GM23338 (cell line): Measurements from ENCODE around the gene TRPM2. TPM values are rescaled to one million over a fixed set of nuclear protein-coding genes. Genes with fewer than 3 reads are reported as not detected.

ENCODE experiments used
- ATAC-seq: fragments of 200-7000 bp; cut with Tn5 transposase; 3 replicates; pipeline ENCODE4 v1.9.1; 2020
- DNase-seq: peaks from one replicate; pipeline ENCODE4 v3.0.0-alpha.2; 2015; ENCODE audit warnings: low spot score
- H2AFZ ChIP-seq: fragments of 200-600 bp; sonication (generic); 2 replicates; pipeline ENCODE4 v1.8.0; 2016; ENCODE audit warnings: antibody characterized with exemption, mild to moderate bottlenecking, moderate library complexity
- H3F3A ChIP-seq: fragments of 200-600 bp; sonication (generic); replicated peaks from 2 replicates; pipeline ENCODE4 v1.8.0; 2017; ENCODE audit warnings: antibody characterized with exemption, mixed run types, low read depth
- H3K27ac ChIP-seq: fragments of 200-600 bp; sonication (generic); 2 replicates; pipeline ENCODE4 v1.6.1; 2016; ENCODE audit warnings: low read depth
- H3K27me3 ChIP-seq: fragments of 200-600 bp; sonication (generic); 2 replicates; pipeline ENCODE4 v1.8.0; 2016; ENCODE audit warnings: mild to moderate bottlenecking, mixed run types, moderate library complexity; ENCODE audit not compliant: insufficient read depth
- H3K36me3 ChIP-seq: fragments of 200-600 bp; sonication (generic); 2 replicates; pipeline ENCODE4 v1.8.0; 2016; ENCODE audit warnings: mild to moderate bottlenecking; ENCODE audit not compliant: insufficient read depth
- H3K4me1 ChIP-seq: fragments of 200-600 bp; sonication (generic); 2 replicates; pipeline ENCODE4 v1.8.0; 2016; ENCODE audit warnings: mild to moderate bottlenecking, moderate library complexity; ENCODE audit not compliant: insufficient read depth
- H3K4me2 ChIP-seq: fragments of 200-600 bp; sonication (generic); 2 replicates; pipeline ENCODE4 v1.7.1; 2017; ENCODE audit warnings: mixed run types
- H3K4me3 ChIP-seq: fragments of 200-600 bp; sonication (generic); 2 replicates; pipeline ENCODE4 v1.6.1; 2016; ENCODE audit warnings: mixed run types
- H3K79me2 ChIP-seq: fragments of 200-600 bp; sonication (generic); replicated peaks from 2 replicates; pipeline ENCODE4 v1.8.0; 2017; ENCODE audit warnings: mild to moderate bottlenecking; ENCODE audit not compliant: insufficient read depth
- H3K9me2 ChIP-seq: fragments of 200-600 bp; sonication (generic); 2 replicates; pipeline ENCODE4 v1.8.0; 2017; ENCODE audit not compliant: insufficient read depth
- H4K20me1 ChIP-seq: fragments of 200-600 bp; sonication (generic); replicated peaks from 2 replicates; pipeline ENCODE4 v1.8.0; 2017; ENCODE audit warnings: mild to moderate bottlenecking; ENCODE audit not compliant: insufficient read depth
- H3K27ac Mint-ChIP-seq: 2 replicates; pipeline ENCODE4 v1.8.0; 2020; ENCODE audit warnings: inconsistent platforms, mild to moderate bottlenecking, moderate library complexity, mixed read lengths
- H3K27me3 Mint-ChIP-seq: 3 replicates; pipeline ENCODE4 v1.8.0; 2022; ENCODE audit warnings: low read depth, mild to moderate bottlenecking, moderate library complexity, mixed read lengths, inconsistent platforms; ENCODE audit not compliant: insufficient read depth, poor library complexity
- H3K36me3 Mint-ChIP-seq: 3 replicates; pipeline ENCODE4 v1.8.0; 2021; ENCODE audit warnings: low read depth, mild to moderate bottlenecking, inconsistent platforms, moderate library complexity, mixed read lengths
- H3K4me1 Mint-ChIP-seq: 3 replicates; pipeline ENCODE4 v1.8.0; 2020; ENCODE audit warnings: mild to moderate bottlenecking, inconsistent platforms, mixed read lengths
- H3K4me3 Mint-ChIP-seq: 3 replicates; pipeline ENCODE4 v1.8.0; 2021; ENCODE audit warnings: moderate library complexity, mild to moderate bottlenecking, inconsistent platforms, mixed read lengths
- H3K9me3 Mint-ChIP-seq: 3 replicates; pipeline ENCODE4 v1.8.0; 2020; ENCODE audit warnings: moderate library complexity, mild to moderate bottlenecking, inconsistent platforms, mixed read lengths
- EZH2 ChIP-seq: fragments of 200-600 bp; sonication (generic); IDR thresholded peaks from one replicate; pipeline ENCODE4 v1.8.0; 2017; ENCODE audit warnings: antibody characterized with exemption, mild to moderate bottlenecking, low read depth; ENCODE audit not compliant: unreplicated experiment
- STAT1 ChIP-seq: IDR thresholded peaks from one replicate; pipeline ENCODE4 v1.6.1; 2016; ENCODE audit warnings: antibody characterized with exemption; ENCODE audit not compliant: unreplicated experiment
- ZNF331 ChIP-seq: fragments of 250-450 bp; sonication (Bioruptor Pico); IDR thresholded peaks from 2 replicates; pipeline ENCODE4 v1.5.0; 2020; ENCODE audit warnings: low read depth, mild to moderate bottlenecking, moderate library complexity
- ZNF462 ChIP-seq: fragments of 250-450 bp; sonication (Bioruptor Pico); IDR thresholded peaks from 2 replicates; pipeline ENCODE4 v1.5.0; 2020; ENCODE audit warnings: mild to moderate bottlenecking, moderate library complexity
- polyA plus RNA-seq: library from polyadenylated mRNA; unstranded; fragments of >200 nt; fragmentation: Nextera tagmentation; extraction: Ambion mirVana; gene quantifications from 2 replicates; pipeline ENCODE4 v1.2.1, GENCODE V29; 2016
- total RNA-seq: library from RNA; depleted of rRNA; stranded (reverse); fragments of >200 nt; shearing (Covaris generic); gene quantifications from 2 replicates; pipeline ENCODE4 v1.2.3, GENCODE V29; 2014

TRPM2 gene
- total and polyA plus RNA-seq, 2 experiments from 2014 or later = 0.53 to 0.83 TPM

DNA sequence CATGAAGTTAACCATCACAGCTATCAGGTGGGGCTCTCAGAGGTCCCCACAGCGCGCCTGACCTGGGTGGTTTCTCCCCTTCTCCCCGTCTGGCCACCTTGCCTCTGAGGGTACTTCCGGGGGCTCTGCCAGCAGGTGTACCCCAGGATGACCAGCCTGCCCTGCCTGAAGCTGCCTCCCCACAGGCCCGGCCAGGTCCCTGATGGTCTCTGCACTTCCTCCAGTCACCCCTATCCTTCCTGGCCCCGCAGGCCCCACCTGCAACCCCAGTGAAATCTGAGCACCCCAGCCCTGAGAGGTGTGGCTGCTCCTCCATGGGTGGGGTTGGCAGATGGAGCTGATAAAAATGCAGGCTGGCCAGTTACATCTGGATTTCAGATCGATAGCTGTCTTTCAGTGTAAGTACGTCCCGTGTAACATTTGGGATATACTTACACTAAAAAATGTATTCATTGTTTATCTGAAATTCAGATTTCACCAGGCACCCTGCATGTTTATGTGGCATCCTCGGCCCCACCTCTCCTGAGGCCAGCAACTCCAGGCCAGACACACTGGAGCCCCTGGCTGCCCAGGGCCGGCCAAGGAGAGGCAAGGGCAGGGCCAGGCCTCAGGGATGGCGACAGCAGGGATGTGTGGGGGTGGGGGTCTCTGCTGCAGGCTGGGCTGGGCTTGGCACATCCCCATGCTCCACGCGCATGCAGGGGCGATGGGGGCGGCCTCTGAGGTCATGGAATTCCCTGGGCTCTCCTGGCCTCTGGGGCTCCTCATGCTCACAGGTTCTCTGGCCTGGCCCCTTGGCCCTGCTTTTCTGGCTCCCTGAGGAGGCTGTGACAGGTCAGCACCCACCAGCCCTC, 127.0 kb downstream of the TRPM2 start (continued):
- TF ChIP-seq ZNF462 (CRISPR knock-in tag) (no peak), EZH2 (no peak)

DNA sequence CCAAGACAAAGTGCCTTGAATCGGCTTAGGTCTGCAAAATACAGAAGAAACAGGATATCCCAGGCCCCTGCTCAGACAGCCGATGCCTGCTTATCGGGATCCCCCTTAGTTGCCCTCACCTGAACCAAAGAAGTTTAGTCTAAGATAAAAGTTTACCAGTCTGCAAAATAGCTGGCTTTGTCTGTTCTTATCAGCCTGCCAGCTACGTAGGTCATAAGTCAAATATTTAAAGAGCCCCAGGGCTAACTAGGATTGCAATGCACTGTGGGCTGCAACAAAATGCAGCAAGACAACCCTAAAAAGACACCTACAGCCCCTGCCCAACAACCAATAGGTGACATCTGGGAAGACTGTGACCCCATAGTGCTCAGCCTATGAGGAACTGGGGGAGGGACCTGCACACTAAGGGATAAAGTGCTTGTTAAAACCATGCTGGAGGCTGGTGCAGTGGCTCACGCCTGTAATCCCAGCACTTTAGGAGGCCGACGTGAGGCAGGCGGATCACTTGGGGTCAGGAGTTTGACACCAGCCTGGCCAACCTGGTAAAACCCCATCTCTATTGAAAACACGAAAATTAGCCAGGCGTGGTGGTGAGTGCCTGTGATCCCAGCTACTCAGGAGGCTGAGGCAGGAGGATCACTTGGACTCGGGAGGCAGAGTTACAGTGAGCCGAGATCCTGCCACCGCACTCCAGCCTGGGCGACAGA, 129.3 kb downstream of the TRPM2 start:
- no peak overlapping the region for H2AFZ ChIP-seq
- H3K27me3 Mint-ChIP-seq = peaks cover 2% of the 10 kb centered on the region
- no peaks in the 10 kb centered on the region for H3K36me3 ChIP-seq
- peaks cover under 1% of the 10 kb centered on the region; the same call in 2 of the 3 replicates for H3K36me3 Mint-ChIP-seq
- no peak for DNase-seq
- H3F3A ChIP-seq = no peaks in the 10 kb centered on the region
- H3K27ac ChIP-seq = no peak overlapping the region
- H4K20me1 ChIP-seq = no peaks in the 10 kb centered on the region
- H3K4me3 Mint-ChIP-seq = no peak overlapping the region
- peaks cover 12% of the 10 kb centered on the region; the same call in 2 of the 3 replicates for H3K9me3 Mint-ChIP-seq
- H3K4me3 ChIP-seq = no peak overlapping the region
- no peaks in the 10 kb centered on the region for H3K27me3 ChIP-seq
- TF ChIP-seq STAT1 (no peak), ZNF331 (CRISPR knock-in tag) (no peak)
- no peak for ATAC-seq
- H3K4me2 ChIP-seq = no peak overlapping the region
- peaks cover 6% of the 10 kb centered on the region; the same call in 1 of the 2 replicates for H3K4me1 ChIP-seq
- H3K4me1 Mint-ChIP-seq = peaks cover 14% of the 10 kb centered on the region
- H3K79me2 ChIP-seq = peaks cover 9% of the 10 kb centered on the region; the same call in 1 of the 2 replicates
- no peak overlapping the region for H3K27ac Mint-ChIP-seq
- no peaks in the 10 kb centered on the region for H3K9me2 ChIP-seq
